ENCODE measurements around the gene MGAT3.
"Not testable (repeated sequence)": the region's sequence is repeated elsewhere in the genome, so short reads cannot be mapped to it uniquely, and the experiment has no call there.

The MGAT3 gene

GRCh38 chr22:39510529-39511149, 53.8 kb downstream of the MGAT3 start:
- in situ Hi-C loops (cut with HindIII; ENCODE audit: low sequenced_read_pairs): no loop called here

GRCh38 chr22:39511226-39511625, 54.4 kb downstream of the MGAT3 start:
- in situ Hi-C loops (cut with HindIII; ENCODE audit: low sequenced_read_pairs): no loop called here

GRCh38 chr22:39512026-39512425, 55.2 kb downstream of the MGAT3 start:
- in situ Hi-C loops (cut with HindIII; ENCODE audit: low sequenced_read_pairs): no loop called here

GRCh38 chr22:39513791-39514190, 57.0 kb downstream of the MGAT3 start:
- in situ Hi-C loops (cut with HindIII; ENCODE audit: low sequenced_read_pairs): no loop called here

- in situ Hi-C loops (cut with HindIII; ENCODE audit: low sequenced_read_pairs): no loop called here
These were observed 57.7 kb downstream of the MGAT3 start for GRCh38 chr22:39514373-39514973.

- in situ Hi-C loops (cut with HindIII; ENCODE audit: low sequenced_read_pairs): loop anchor here (5.0 kb wide), 1 partner anchor 113 kb away; no protein-coding TSS in a partner anchor
These were observed 58.6 kb downstream of the MGAT3 start for GRCh38 chr22:39515266-39516050.

- in situ Hi-C loops (cut with HindIII; ENCODE audit: low sequenced_read_pairs): loop anchor here (5.0 kb wide), 1 partner anchor 115 kb away; no protein-coding TSS in a partner anchor
These were observed 60.7 kb downstream of the MGAT3 start for GRCh38 chr22:39517470-39517869.

- in situ Hi-C loops (cut with HindIII; ENCODE audit: low sequenced_read_pairs): loop anchor here (5.0 kb wide), 1 partner anchor 116 kb away; no protein-coding TSS in a partner anchor
These were observed 61.5 kb downstream of the MGAT3 start for GRCh38 chr22:39518144-39518786.

- in situ Hi-C loops (cut with HindIII; ENCODE audit: low sequenced_read_pairs): loop anchor here (5.0 kb wide), 1 partner anchor 117 kb away; no protein-coding TSS in a partner anchor
These were observed 62.3 kb downstream of the MGAT3 start for GRCh38 chr22:39518996-39519680.

GRCh38 chr22:39519681-39520225, 62.9 kb downstream of the MGAT3 start:
- in situ Hi-C loops (cut with HindIII; ENCODE audit: low sequenced_read_pairs): loop anchor here (5.0 kb wide), 1 partner anchor 117 kb away; no protein-coding TSS in a partner anchor

GRCh38 chr22:39520226-39521105, 63.7 kb downstream of the MGAT3 start, which contains the start of gene ATF4:
Gene ATF4, plus strand, starts transcription at chr22:39520562. Its CDS starts 884 bp downstream, at chr22:39521446.
- in situ Hi-C loops (cut with HindIII; ENCODE audit: low sequenced_read_pairs): no loop called here

GRCh38 chr22:39521106-39521885, 64.5 kb downstream of the MGAT3 start:
- in situ Hi-C loops (cut with HindIII; ENCODE audit: low sequenced_read_pairs): not testable (repeated sequence)

GRCh38 chr22:39522091-39522490, 65.3 kb downstream of the MGAT3 start:
- in situ Hi-C loops (cut with HindIII; ENCODE audit: low sequenced_read_pairs): not testable (repeated sequence)

GRCh38 chr22:39522567-39523300, 65.9 kb downstream of the MGAT3 start:
- in situ Hi-C loops (cut with HindIII; ENCODE audit: low sequenced_read_pairs): no loop called here

GRCh38 chr22:39524089-39524752, 67.4 kb downstream of the MGAT3 start:
- in situ Hi-C loops (cut with HindIII; ENCODE audit: low sequenced_read_pairs): no loop called here

- in situ Hi-C loops (cut with HindIII; ENCODE audit: low sequenced_read_pairs): no loop called here
These were observed 68.2 kb downstream of the MGAT3 start for GRCh38 chr22:39524753-39525657.
